T-helper 2 cell treated with Interferon-gamma antibody and Interleukin-4, amounts not matched to agents 5 μg/mL and 100 μg/mL, for 36 hours (primary cell): ENCODE data around the gene CTTNBP2.

Experiments
- DNase-seq: peaks from one replicate; pipeline ENCODE4 v3.0.0; 2021; ENCODE audit warnings: low spot score
- H3K27ac Mint-ChIP-seq: one replicate; pipeline ENCODE4 v1.8.0; 2021; ENCODE audit warnings: mild to moderate bottlenecking, mixed read lengths
- H3K27me3 Mint-ChIP-seq: one replicate; pipeline ENCODE4 v1.8.0; 2021; ENCODE audit warnings: low read depth, mixed read lengths
- H3K36me3 Mint-ChIP-seq: one replicate; pipeline ENCODE4 v1.8.0; 2021; ENCODE audit warnings: low read depth, mixed read lengths
- H3K4me1 Mint-ChIP-seq: one replicate; pipeline ENCODE4 v1.8.0; 2021; ENCODE audit warnings: low read depth, mixed read lengths
- H3K4me3 Mint-ChIP-seq: one replicate; pipeline ENCODE4 v1.8.0; 2022; ENCODE audit warnings: mild to moderate bottlenecking, moderate library complexity, mixed read lengths
- H3K9me3 Mint-ChIP-seq: one replicate; pipeline ENCODE4 v1.8.0; 2021; ENCODE audit warnings: mixed read lengths

Gene CTTNBP2

GRCh38 chr7:117800406-117800805 lies 72.8 kb downstream of the CTTNBP2 start:
- Mint-ChIP-seq H3K4me3 (no peak overlapping the region), H3K27me3 (peaks cover 3% of the 10 kb centered on the region), H3K36me3 (no peaks in the 10 kb centered on the region), H3K27ac (no peak overlapping the region), H3K9me3 (no peaks in the 10 kb centered on the region), H3K4me1 (no peaks in the 10 kb centered on the region)
- DNase-seq: no peak

- Mint-ChIP-seq H3K4me1 (peaks cover 4% of the 10 kb centered on the region), H3K27ac (no peak overlapping the region), H3K4me3 (no peak overlapping the region), H3K27me3 (peaks cover 3% of the 10 kb centered on the region), H3K9me3 (no peaks in the 10 kb centered on the region), H3K36me3 (no peaks in the 10 kb centered on the region)
- no peak for DNase-seq
These were observed 76.4 kb downstream of the CTTNBP2 start for GRCh38 chr7:117796889-117797288.

GRCh38 chr7:117793976-117794375 lies 79.3 kb downstream of the CTTNBP2 start:
- Mint-ChIP-seq H3K27me3 (peaks cover 3% of the 10 kb centered on the region), H3K27ac (no peak overlapping the region), H3K9me3 (no peaks in the 10 kb centered on the region), H3K4me3 (no peak overlapping the region), H3K36me3 (no peaks in the 10 kb centered on the region), H3K4me1 (peaks cover 4% of the 10 kb centered on the region)
- no peak for DNase-seq

GRCh38 chr7:117793521-117793920 lies 79.7 kb downstream of the CTTNBP2 start:
- Mint-ChIP-seq H3K4me3 (no peak overlapping the region), H3K36me3 (no peaks in the 10 kb centered on the region), H3K27me3 (peaks cover 3% of the 10 kb centered on the region), H3K27ac (no peak overlapping the region), H3K4me1 (peaks cover 4% of the 10 kb centered on the region), H3K9me3 (no peaks in the 10 kb centered on the region)
- no peak for DNase-seq

- Mint-ChIP-seq H3K9me3 (no peaks in the 10 kb centered on the region), H3K27me3 (no peaks in the 10 kb centered on the region), H3K4me3 (peak overlapping the region; percentile 47), H3K4me1 (peaks cover 4% of the 10 kb centered on the region), H3K27ac (no peak overlapping the region), H3K36me3 (no peaks in the 10 kb centered on the region)
- no peak for DNase-seq
These were observed 81.1 kb downstream of the CTTNBP2 start for GRCh38 chr7:117791877-117792780.

- DNase-seq: no peak
- Mint-ChIP-seq H3K27ac (no peak overlapping the region), H3K9me3 (no peaks in the 10 kb centered on the region), H3K4me1 (peaks cover 4% of the 10 kb centered on the region), H3K4me3 (no peak overlapping the region), H3K36me3 (no peaks in the 10 kb centered on the region), H3K27me3 (no peaks in the 10 kb centered on the region)
These were observed 82.5 kb downstream of the CTTNBP2 start for GRCh38 chr7:117790731-117791130.

- no peaks in the 10 kb centered on the region for H3K9me3 Mint-ChIP-seq
- DNase-seq: no peak
- no peaks in the 10 kb centered on the region for H3K27me3 Mint-ChIP-seq
- no peaks in the 10 kb centered on the region for H3K36me3 Mint-ChIP-seq
- no peak overlapping the region for H3K27ac Mint-ChIP-seq
- H3K4me3 Mint-ChIP-seq: no peak overlapping the region
- peaks cover 4% of the 10 kb centered on the region for H3K4me1 Mint-ChIP-seq
These were observed 83.0 kb downstream of the CTTNBP2 start for GRCh38 chr7:117790251-117790650.

- Mint-ChIP-seq H3K4me1 (no peaks in the 10 kb centered on the region), H3K36me3 (no peaks in the 10 kb centered on the region), H3K9me3 (no peaks in the 10 kb centered on the region), H3K27me3 (no peaks in the 10 kb centered on the region), H3K27ac (no peak overlapping the region), H3K4me3 (no peak overlapping the region)
- DNase-seq: no peak
These were observed 87.8 kb downstream of the CTTNBP2 start for GRCh38 chr7:117785431-117785830.

GRCh38 chr7:117784315-117784714 lies 88.9 kb downstream of the CTTNBP2 start:
- H3K27me3 Mint-ChIP-seq: no peaks in the 10 kb centered on the region

GRCh38 chr7:117782761-117783160 lies 90.5 kb downstream of the CTTNBP2 start:
- Mint-ChIP-seq H3K9me3 (no peaks in the 10 kb centered on the region), H3K4me1 (no peaks in the 10 kb centered on the region), H3K36me3 (no peaks in the 10 kb centered on the region), H3K27ac (no peak overlapping the region), H3K27me3 (no peaks in the 10 kb centered on the region), H3K4me3 (no peak overlapping the region)
- DNase-seq: no peak

More at GRCh38 chr7:117784315-117784714, 88.9 kb downstream of the CTTNBP2 start:
- no peak overlapping the region for H3K4me3 Mint-ChIP-seq
- DNase-seq: no peak
- H3K36me3 Mint-ChIP-seq: no peaks in the 10 kb centered on the region
- H3K4me1 Mint-ChIP-seq: no peaks in the 10 kb centered on the region
- no peak overlapping the region for H3K27ac Mint-ChIP-seq
- no peaks in the 10 kb centered on the region for H3K9me3 Mint-ChIP-seq

- H3K4me1 Mint-ChIP-seq: no peaks in the 10 kb centered on the region
- no peaks in the 10 kb centered on the region for H3K9me3 Mint-ChIP-seq
- DNase-seq: no peak
- no peaks in the 10 kb centered on the region for H3K27me3 Mint-ChIP-seq
- H3K27ac Mint-ChIP-seq: no peak overlapping the region
- H3K4me3 Mint-ChIP-seq: no peak overlapping the region
- H3K36me3 Mint-ChIP-seq: no peaks in the 10 kb centered on the region
These were observed 91.5 kb downstream of the CTTNBP2 start for GRCh38 chr7:117781707-117782106.

GRCh38 chr7:117780832-117781231 lies 92.4 kb downstream of the CTTNBP2 start:
- H3K9me3 Mint-ChIP-seq: no peaks in the 10 kb centered on the region
- no peaks in the 10 kb centered on the region for H3K36me3 Mint-ChIP-seq
- DNase-seq: no peak
- H3K4me1 Mint-ChIP-seq: no peaks in the 10 kb centered on the region
- H3K4me3 Mint-ChIP-seq: no peak overlapping the region
- H3K27ac Mint-ChIP-seq: no peak overlapping the region
- no peaks in the 10 kb centered on the region for H3K27me3 Mint-ChIP-seq

- H3K27ac Mint-ChIP-seq: no peak overlapping the region
- no peak for DNase-seq
- H3K4me3 Mint-ChIP-seq: no peak overlapping the region
These were observed 95.7 kb downstream of the CTTNBP2 start for GRCh38 chr7:117777335-117778142.

GRCh38 chr7:117776224-117776623 lies 97.0 kb downstream of the CTTNBP2 start:
- no peaks in the 10 kb centered on the region for H3K27me3 Mint-ChIP-seq
- no peak overlapping the region for H3K27ac Mint-ChIP-seq
- DNase-seq: no peak
- H3K4me1 Mint-ChIP-seq: no peaks in the 10 kb centered on the region
- H3K9me3 Mint-ChIP-seq: no peaks in the 10 kb centered on the region
- H3K36me3 Mint-ChIP-seq: no peaks in the 10 kb centered on the region
- H3K4me3 Mint-ChIP-seq: no peak overlapping the region

More at GRCh38 chr7:117777335-117778142, 95.7 kb downstream of the CTTNBP2 start:
- Mint-ChIP-seq H3K27me3 (no peaks in the 10 kb centered on the region), H3K4me1 (no peaks in the 10 kb centered on the region), H3K36me3 (no peaks in the 10 kb centered on the region), H3K9me3 (no peaks in the 10 kb centered on the region)
